GM23338 (cell line): ENCODE data around the gene OR6C6. TPM values are rescaled to one million over a fixed set of nuclear protein-coding genes. Genes with fewer than 3 reads are reported as not detected.

Experiments
- ATAC-seq: fragments of 200-7000 bp; cut with Tn5 transposase; 3 replicates; pipeline ENCODE4 v1.9.1; 2020
- DNase-seq: peaks from one replicate; pipeline ENCODE4 v3.0.0-alpha.2; 2015; ENCODE audit warnings: low spot score
- H2AFZ ChIP-seq: fragments of 200-600 bp; sonication (generic); 2 replicates; pipeline ENCODE4 v1.8.0; 2016; ENCODE audit warnings: antibody characterized with exemption, mild to moderate bottlenecking, moderate library complexity
- H3F3A ChIP-seq: fragments of 200-600 bp; sonication (generic); replicated peaks from 2 replicates; pipeline ENCODE4 v1.8.0; 2017; ENCODE audit warnings: antibody characterized with exemption, mixed run types, low read depth
- H3K27ac ChIP-seq: fragments of 200-600 bp; sonication (generic); 2 replicates; pipeline ENCODE4 v1.6.1; 2016; ENCODE audit warnings: low read depth
- H3K27me3 ChIP-seq: fragments of 200-600 bp; sonication (generic); 2 replicates; pipeline ENCODE4 v1.8.0; 2016; ENCODE audit warnings: mild to moderate bottlenecking, mixed run types, moderate library complexity; ENCODE audit not compliant: insufficient read depth
- H3K36me3 ChIP-seq: fragments of 200-600 bp; sonication (generic); 2 replicates; pipeline ENCODE4 v1.8.0; 2016; ENCODE audit warnings: mild to moderate bottlenecking; ENCODE audit not compliant: insufficient read depth
- H3K4me1 ChIP-seq: fragments of 200-600 bp; sonication (generic); 2 replicates; pipeline ENCODE4 v1.8.0; 2016; ENCODE audit warnings: mild to moderate bottlenecking, moderate library complexity; ENCODE audit not compliant: insufficient read depth
- H3K4me2 ChIP-seq: fragments of 200-600 bp; sonication (generic); 2 replicates; pipeline ENCODE4 v1.7.1; 2017; ENCODE audit warnings: mixed run types
- H3K4me3 ChIP-seq: fragments of 200-600 bp; sonication (generic); 2 replicates; pipeline ENCODE4 v1.6.1; 2016; ENCODE audit warnings: mixed run types
- H3K79me2 ChIP-seq: fragments of 200-600 bp; sonication (generic); replicated peaks from 2 replicates; pipeline ENCODE4 v1.8.0; 2017; ENCODE audit warnings: mild to moderate bottlenecking; ENCODE audit not compliant: insufficient read depth
- H3K9me2 ChIP-seq: fragments of 200-600 bp; sonication (generic); 2 replicates; pipeline ENCODE4 v1.8.0; 2017; ENCODE audit not compliant: insufficient read depth
- H4K20me1 ChIP-seq: fragments of 200-600 bp; sonication (generic); replicated peaks from 2 replicates; pipeline ENCODE4 v1.8.0; 2017; ENCODE audit warnings: mild to moderate bottlenecking; ENCODE audit not compliant: insufficient read depth
- H3K27ac Mint-ChIP-seq: 2 replicates; pipeline ENCODE4 v1.8.0; 2020; ENCODE audit warnings: inconsistent platforms, mild to moderate bottlenecking, moderate library complexity, mixed read lengths
- H3K27me3 Mint-ChIP-seq: 3 replicates; pipeline ENCODE4 v1.8.0; 2022; ENCODE audit warnings: low read depth, mild to moderate bottlenecking, moderate library complexity, mixed read lengths, inconsistent platforms; ENCODE audit not compliant: insufficient read depth, poor library complexity
- H3K36me3 Mint-ChIP-seq: 3 replicates; pipeline ENCODE4 v1.8.0; 2021; ENCODE audit warnings: low read depth, mild to moderate bottlenecking, inconsistent platforms, moderate library complexity, mixed read lengths
- H3K4me1 Mint-ChIP-seq: 3 replicates; pipeline ENCODE4 v1.8.0; 2020; ENCODE audit warnings: mild to moderate bottlenecking, inconsistent platforms, mixed read lengths
- H3K4me3 Mint-ChIP-seq: 3 replicates; pipeline ENCODE4 v1.8.0; 2021; ENCODE audit warnings: moderate library complexity, mild to moderate bottlenecking, inconsistent platforms, mixed read lengths
- H3K9me3 Mint-ChIP-seq: 3 replicates; pipeline ENCODE4 v1.8.0; 2020; ENCODE audit warnings: moderate library complexity, mild to moderate bottlenecking, inconsistent platforms, mixed read lengths
- CREB1 ChIP-seq: fragments of 250-450 bp; sonication (Bioruptor Pico); IDR thresholded peaks from 2 replicates; pipeline ENCODE4 v1.5.0; 2020; ENCODE audit warnings: low read depth, mild to moderate bottlenecking, moderate library complexity
- EZH2 ChIP-seq: fragments of 200-600 bp; sonication (generic); IDR thresholded peaks from one replicate; pipeline ENCODE4 v1.8.0; 2017; ENCODE audit warnings: antibody characterized with exemption, mild to moderate bottlenecking, low read depth; ENCODE audit not compliant: unreplicated experiment
- EZH2phosphoT487 ChIP-seq: fragments of 200-600 bp; sonication (generic); IDR thresholded peaks from one replicate; pipeline ENCODE4 v1.8.1; 2018; ENCODE audit warnings: antibody characterized with exemption; ENCODE audit not compliant: unreplicated experiment
- NANOG ChIP-seq: IDR thresholded peaks from 2 replicates; pipeline ENCODE4 v1.6.1; 2016; ENCODE audit warnings: antibody characterized with exemption, borderline replicate concordance
- POLR2AphosphoS5 ChIP-seq: IDR thresholded peaks from 2 replicates; pipeline ENCODE4 v1.6.1; 2016; ENCODE audit warnings: antibody characterized with exemption, low read depth
- REST ChIP-seq: IDR thresholded peaks from one replicate; pipeline ENCODE4 v1.6.1; 2018; ENCODE audit warnings: antibody characterized with exemption; ENCODE audit not compliant: unreplicated experiment
- STAT1 ChIP-seq: IDR thresholded peaks from one replicate; pipeline ENCODE4 v1.6.1; 2016; ENCODE audit warnings: antibody characterized with exemption; ENCODE audit not compliant: unreplicated experiment
- ZNF114 ChIP-seq: fragments of 250-450 bp; sonication (Bioruptor Pico); IDR thresholded peaks from 2 replicates; pipeline ENCODE4 v1.5.0; 2020; ENCODE audit warnings: mild to moderate bottlenecking, moderate library complexity
- ZNF331 ChIP-seq: fragments of 250-450 bp; sonication (Bioruptor Pico); IDR thresholded peaks from 2 replicates; pipeline ENCODE4 v1.5.0; 2020; ENCODE audit warnings: low read depth, mild to moderate bottlenecking, moderate library complexity
- ZNF462 ChIP-seq: fragments of 250-450 bp; sonication (Bioruptor Pico); IDR thresholded peaks from 2 replicates; pipeline ENCODE4 v1.5.0; 2020; ENCODE audit warnings: mild to moderate bottlenecking, moderate library complexity
- long read RNA-seq: library from polyadenylated mRNA; unstranded; transcript quantifications from one replicate; pipeline ENCODE4 v2.0.0, GENCODE V29; 2020; ENCODE audit not compliant: unreplicated experiment
- polyA plus RNA-seq: library from polyadenylated mRNA; unstranded; fragments of >200 nt; fragmentation: Nextera tagmentation; extraction: Ambion mirVana; gene quantifications from 2 replicates; pipeline ENCODE4 v1.2.1, GENCODE V29; 2016
- total RNA-seq: library from RNA; depleted of rRNA; stranded (reverse); fragments of >200 nt; shearing (Covaris generic); gene quantifications from 2 replicates; pipeline ENCODE4 v1.2.3, GENCODE V29; 2014; rRNA removed
- TF ChIP-seq, protein P1 (sequence below), 2 experiments: fragments of 200-600 bp in 1 of 2; sonication (generic) in 1 of 2; conservative IDR thresholded peaks; 2 replicates each; pipeline versions ENCODE4 v1.5.1 to v1.6.1; 2016 to 2017; ENCODE audit warnings: antibody characterized with exemption in 2 of 2, low read depth in 2 of 2, mild to moderate bottlenecking in 2 of 2, moderate library complexity in 1 of 2

Gene OR6C6
- total RNA-seq (not detected in 2 replicates), polyA plus RNA-seq (not detected in 2 replicates)
- long read RNA-seq = 0 reads

DNA sequence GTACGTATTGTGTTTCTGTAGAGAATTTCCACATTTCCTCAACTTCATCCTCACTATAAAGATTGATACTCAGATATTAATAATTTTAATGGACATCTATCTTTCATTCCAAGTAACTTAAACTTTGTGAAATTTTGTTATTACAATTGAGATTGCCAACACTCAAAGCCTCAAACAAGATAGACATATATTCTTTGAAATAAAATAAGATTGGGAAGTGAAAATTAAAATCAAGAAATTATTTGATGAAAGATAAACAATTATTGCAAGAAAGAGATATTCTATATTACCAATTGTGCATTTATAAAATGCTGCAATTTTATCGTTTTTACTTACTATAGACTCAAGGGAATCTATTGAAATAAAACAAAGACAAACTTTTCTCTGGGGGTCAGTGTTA, at the start of gene OR6C6:
TSS of gene OR6C6 (minus strand) at position 101 of the 400 bp plus-strand sequence. CDS start 1,337 bp downstream, outside the sequence.
- H3K4me1 Mint-ChIP-seq = peaks cover 3% of the 10 kb centered on the region; the same call in 1 of the 3 replicates
- TF ChIP-seq CREB1 (CRISPR knock-in tag) = no peak
- no peak within 1 kb of the TSS for H3K27ac Mint-ChIP-seq
- Histone ChIP-seq H3K27me3 (no peaks in the 10 kb centered on the region), H3K36me3 (no peaks in the 10 kb centered on the region), H3K4me1 (no peaks in the 10 kb centered on the region), H3K27ac (no peak within 1 kb of the TSS), H3K79me2 (no peaks in the 10 kb centered on the region), H3K4me2 (no peak within 1 kb of the TSS), H3K4me3 (no peak within 1 kb of the TSS), H3K9me2 (no peaks in the 10 kb centered on the region), H2AFZ (no peak within 1 kb of the TSS), H4K20me1 (no peaks in the 10 kb centered on the region), H3F3A (no peaks in the 10 kb centered on the region)
- H3K27me3 Mint-ChIP-seq = no peaks in the 10 kb centered on the region
- no peak for DNase-seq
- ATAC-seq = no peak
- no peaks in the 10 kb centered on the region; the same call in 2 of the 3 replicates for H3K9me3 Mint-ChIP-seq
- no peak within 1 kb of the TSS for H3K4me3 Mint-ChIP-seq
- no peaks in the 10 kb centered on the region for H3K36me3 Mint-ChIP-seq

GRCh38 chr12:55336002-55336401, 39.6 kb upstream of the OR6C6 start:
- Histone ChIP-seq H3F3A (no peaks in the 10 kb centered on the region), H3K27ac (no peak overlapping the region), H3K79me2 (no peaks in the 10 kb centered on the region), H3K4me1 (peaks cover 5% of the 10 kb centered on the region; the same call in 1 of the 2 replicates), H4K20me1 (no peaks in the 10 kb centered on the region), H3K4me2 (no peak overlapping the region), H3K36me3 (no peaks in the 10 kb centered on the region), H3K27me3 (no peaks in the 10 kb centered on the region), H2AFZ (no peak overlapping the region), H3K4me3 (no peak overlapping the region), H3K9me2 (no peaks in the 10 kb centered on the region)
- no peak for DNase-seq
- H3K27me3 Mint-ChIP-seq = no peaks in the 10 kb centered on the region
- no peak overlapping the region for H3K4me3 Mint-ChIP-seq
- no peak for ATAC-seq
- H3K36me3 Mint-ChIP-seq = no peaks in the 10 kb centered on the region
- H3K9me3 Mint-ChIP-seq = no peaks in the 10 kb centered on the region
- H3K4me1 Mint-ChIP-seq = peaks cover 11% of the 10 kb centered on the region
- no peak overlapping the region for H3K27ac Mint-ChIP-seq
- no peak for TF ChIP-seq ZNF331 (CRISPR knock-in tag)
- TF ChIP-seq CREB1 (CRISPR knock-in tag) = no peak
- TF ChIP-seq, protein P1, sequence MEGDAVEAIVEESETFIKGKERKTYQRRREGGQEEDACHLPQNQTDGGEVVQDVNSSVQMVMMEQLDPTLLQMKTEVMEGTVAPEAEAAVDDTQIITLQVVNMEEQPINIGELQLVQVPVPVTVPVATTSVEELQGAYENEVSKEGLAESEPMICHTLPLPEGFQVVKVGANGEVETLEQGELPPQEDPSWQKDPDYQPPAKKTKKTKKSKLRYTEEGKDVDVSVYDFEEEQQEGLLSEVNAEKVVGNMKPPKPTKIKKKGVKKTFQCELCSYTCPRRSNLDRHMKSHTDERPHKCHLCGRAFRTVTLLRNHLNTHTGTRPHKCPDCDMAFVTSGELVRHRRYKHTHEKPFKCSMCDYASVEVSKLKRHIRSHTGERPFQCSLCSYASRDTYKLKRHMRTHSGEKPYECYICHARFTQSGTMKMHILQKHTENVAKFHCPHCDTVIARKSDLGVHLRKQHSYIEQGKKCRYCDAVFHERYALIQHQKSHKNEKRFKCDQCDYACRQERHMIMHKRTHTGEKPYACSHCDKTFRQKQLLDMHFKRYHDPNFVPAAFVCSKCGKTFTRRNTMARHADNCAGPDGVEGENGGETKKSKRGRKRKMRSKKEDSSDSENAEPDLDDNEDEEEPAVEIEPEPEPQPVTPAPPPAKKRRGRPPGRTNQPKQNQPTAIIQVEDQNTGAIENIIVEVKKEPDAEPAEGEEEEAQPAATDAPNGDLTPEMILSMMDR (conservative IDR thresholded peaks at IDR 0.05; ENCODE audit: low read depth in 2 of 2) = no peak
- TF ChIP-seq NANOG = no peak
- no peak for TF ChIP-seq EZH2
- no peak for TF ChIP-seq ZNF114 (CRISPR knock-in tag)
- TF ChIP-seq ZNF462 (CRISPR knock-in tag) = no peak
- no peak for TF ChIP-seq STAT1
- no peak for TF ChIP-seq REST
- TF ChIP-seq EZH2phosphoT487 = no peak
- TF ChIP-seq POLR2AphosphoS5 = no peak
